Measurements from ENCODE around the gene FHOD3. TPM values are rescaled to one million over a fixed set of nuclear protein-coding genes. Genes with fewer than 3 reads are reported as not detected.

Gene FHOD3
- total and polyA plus RNA-seq, 2 of the 8 experiments (the other 6 are each of a cell fraction or from before 2014, with no cell fraction given): 9.7 to 10.5 TPM

- no peak overlapping the region for H2BK120ac ChIP-seq (replicated peaks; ENCODE audit: low read depth, low read length)
- H3K9ac ChIP-seq (replicated peaks in 1 of 4; ENCODE audit: extremely low read depth in 1 of 4, low read depth in 3 of 4, low read length in 3 of 4): no peak overlapping the region
- H3K27me3 ChIP-seq (replicated peaks in 1 of 4; ENCODE audit: control insufficient read depth in 3 of 4, extremely low read depth in 1 of 4, insufficient read depth in 3 of 4, low read length in 3 of 4): no peaks in the 10 kb centered on the region
- H4K8ac ChIP-seq (ENCODE audit: extremely low read depth, insufficient read depth, low read length): no peak overlapping the region
- H3K23ac ChIP-seq (ENCODE audit: insufficient read length): no peak overlapping the region
- H3K4ac ChIP-seq (replicated peaks; ENCODE audit: insufficient read length, low read depth, low read length): no peak overlapping the region
- H3K79me2 ChIP-seq (ENCODE audit: control insufficient read depth in 1 of 2, insufficient read depth in 2 of 2, low read length in 2 of 2): no peaks in the 10 kb centered on the region
- H3K9me3 ChIP-seq (ENCODE audit: insufficient read depth in 2 of 2, low read depth in 1 of 2, low read length in 1 of 2): no peaks in the 10 kb centered on the region
- H3K56ac ChIP-seq (replicated peaks; ENCODE audit: insufficient read length, low read depth, low read length): no peak overlapping the region
- H3K36me3 ChIP-seq (ENCODE audit: control insufficient read depth in 2 of 4, insufficient read depth in 4 of 4, low read length in 3 of 4): no peaks in the 10 kb centered on the region
- DNase-seq (ENCODE audit: low read depth in 1 of 2, low spot score in 2 of 2) (no peak), FAIRE-seq (no peak)
- H3K4me1 ChIP-seq (replicated peaks in 1 of 4; ENCODE audit: control insufficient read depth in 3 of 4, insufficient read depth in 4 of 4, low read length in 3 of 4): peaks cover 0 to 3% (median 1%) of the 10 kb centered on the region in 4 experiments; a peak in 3 of 7 replicates
- H2BK15ac ChIP-seq (ENCODE audit: low read length): no peak overlapping the region
- ChIA-PET CTCF (ENCODE audit: partially characterized antibody) (interaction anchor here (0.7 to 14.7 kb wide), 21 partner anchors 10 to 218 kb away, joined by 3 to 163 read pairs (median 4); no protein-coding TSS in a partner anchor), POLR2A (ENCODE audit: partially characterized antibody) (interaction anchor here (0.8 kb wide), 1 partner anchor 16 kb away, joined by 3 read pairs; no protein-coding TSS in a partner anchor)
- no peaks in the 10 kb centered on the region for H4K20me1 ChIP-seq (replicated peaks in 1 of 2; ENCODE audit: control insufficient read depth in 1 of 2, insufficient read depth in 2 of 2, low read length in 2 of 2)
- H3K23me2 ChIP-seq (ENCODE audit: low read depth, low read length): no peaks in the 10 kb centered on the region
- no peak overlapping the region for H3K27ac ChIP-seq (ENCODE audit: low read depth, low read length)
- no peak overlapping the region for H3K4me2 ChIP-seq (ENCODE audit: insufficient read depth in 1 of 2, low read depth in 2 of 2, low read length in 2 of 2)
- H2BK5ac ChIP-seq (ENCODE audit: low read depth, low read length): no peak overlapping the region
- H2BK20ac ChIP-seq (ENCODE audit: low read length): no peak overlapping the region
- H2AK5ac ChIP-seq (ENCODE audit: low read depth, low read length): no peak overlapping the region
- H3K14ac ChIP-seq (ENCODE audit: insufficient read length): no peak overlapping the region
- no peak overlapping the region for H3K4me3 ChIP-seq (ENCODE audit: extremely low read depth in 1 of 4, insufficient read depth in 2 of 4, low read depth in 3 of 4, low read length in 4 of 4)
- 95% methylated on average over 3 of the region's 3 CpGs; no CpG with 5 or more reads in 1 of the 2 experiments for WGBS, 2 experiments (ENCODE audit: extremely low coverage in 1 of 2, insufficient coverage in 1 of 2, insufficient read length in 1 of 2, insufficient replicate concordance in 2 of 2, low coverage in 1 of 2, low lambda C conversion rate in 2 of 2, missing lambda C conversion rate in 1 of 2)
- no peaks in the 10 kb centered on the region for H3K79me1 ChIP-seq (ENCODE audit: low read depth, low read length)
- no peak overlapping the region for H2BK12ac ChIP-seq (ENCODE audit: low read depth, low read length)
- no peak overlapping the region for H4K91ac ChIP-seq (replicated peaks; ENCODE audit: insufficient read length, low read length)
- H4K5ac ChIP-seq (ENCODE audit: insufficient read length, low read depth, low read length): no peak overlapping the region
- no peak overlapping the region for H3K18ac ChIP-seq (ENCODE audit: extremely low read depth, low read length)
- no peak overlapping the region for H2AFZ ChIP-seq (ENCODE audit: low read length)
- no peak for TF ChIP-seq TBP (IDR thresholded peaks at IDR 0.05; ENCODE audit: low read depth, low read length)
- no peak for TF ChIP-seq KDM4A (IDR thresholded peaks at IDR 0.05; ENCODE audit: low read depth, low read length, severe bottlenecking)
- no peak for TF ChIP-seq HDAC2 (IDR thresholded peaks at IDR 0.05; ENCODE audit: borderline replicate concordance in 1 of 2, low read depth in 2 of 2, low read length in 2 of 2)
- TF ChIP-seq, protein P1, sequence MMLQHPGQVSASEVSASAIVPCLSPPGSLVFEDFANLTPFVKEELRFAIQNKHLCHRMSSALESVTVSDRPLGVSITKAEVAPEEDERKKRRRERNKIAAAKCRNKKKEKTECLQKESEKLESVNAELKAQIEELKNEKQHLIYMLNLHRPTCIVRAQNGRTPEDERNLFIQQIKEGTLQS (IDR thresholded peaks at IDR 0.05; ENCODE audit: insufficient read depth, low read depth, low read length): no peak
- no peak for TF ChIP-seq NANOG (IDR thresholded peaks at IDR 0.05; ENCODE audit: insufficient read depth, low read depth, low read length, poor library complexity, severe bottlenecking)
- TF ChIP-seq GABPA (IDR thresholded peaks at IDR 0.05; ENCODE audit: borderline replicate concordance, insufficient read depth, low read length): no peak
- no peak for TF ChIP-seq TAF1 (IDR thresholded peaks at IDR 0.05; ENCODE audit: low read depth, low read length)
- no peak for TF ChIP-seq GTF2F1 (IDR thresholded peaks at IDR 0.05; ENCODE audit: borderline replicate concordance, low read depth, low read length)
- no peak for TF ChIP-seq RFX5 (IDR thresholded peaks at IDR 0.05; ENCODE audit: borderline replicate concordance, low read depth, low read length)
Measured at GRCh38 chr18:36419188-36419899, 121.8 kb downstream of the FHOD3 start.
